NCI-H460 (cell line): ENCODE results near the gene PCDHGB6. TPM values are rescaled to one million over a fixed set of nuclear protein-coding genes. Genes with fewer than 3 reads are reported as not detected.
A peak's percentile ranks its signal among the peaks of the same experiment; 100 is the strongest.
"Not testable (repeated sequence)": the region's sequence is repeated elsewhere in the genome, so short reads cannot be mapped to it uniquely, and the experiment has no call there.

ENCODE experiments used
- DNase-seq: peaks from one replicate; pipeline ENCODE4 v3.0.0-alpha.2; 2016; ENCODE audit warnings: low read depth; ENCODE audit errors: extremely low read depth
- polyA plus RNA-seq: library from polyadenylated mRNA; depleted of rRNA; stranded (reverse); fragments of >200 nt; gene quantifications from 2 replicates; pipeline ENCODE4 v1.2.3, GENCODE V29; 2014; cell fraction: nucleus; rRNA removed
- total RNA-seq: library from RNA; depleted of rRNA; stranded (reverse); fragments of >200 nt; shearing (Covaris generic); gene quantifications from 2 replicates; pipeline ENCODE4 v1.2.3, GENCODE V29; 2014; rRNA removed

Gene PCDHGB6
- 0.55 and 0.62 TPM in 2 replicates for total RNA-seq
- 1.2 TPM in 2 replicates for polyA plus RNA-seq

GRCh38 chr5:141407790-141408505, at the start of gene PCDHGB6:
Gene PCDHGB6, plus strand, starts transcription at chr5:141408021. Its CDS starts 182 bp downstream, at chr5:141408203.
- not testable (repeated sequence) for DNase-seq

GRCh38 chr5:141359790-141360426, 47.9 kb upstream of the PCDHGB6 start, which contains the start of gene PCDHGB2:
Gene PCDHGB2, plus strand, starts transcription at chr5:141359994. Its CDS starts 142 bp downstream, at chr5:141360136.
- DNase-seq = peak; percentile 56

GRCh38 chr5:141360685-141361084, 47.1 kb upstream of the PCDHGB6 start:
- DNase-seq = no peak

GRCh38 chr5:141362719-141363118, 45.1 kb upstream of the PCDHGB6 start:
- no peak for DNase-seq

- DNase-seq = no peak
These were observed 43.7 kb upstream of the PCDHGB6 start, which contains the start of gene PCDHGA5 for GRCh38 chr5:141363952-141364660. Gene PCDHGA5, plus strand, starts transcription at chr5:141364162. Its CDS starts 169 bp downstream, at chr5:141364331.

- DNase-seq = no peak
These were observed 41.6 kb upstream of the PCDHGB6 start for GRCh38 chr5:141366016-141366896.

- DNase-seq = no peak
These were observed 37.6 kb upstream of the PCDHGB6 start, which contains the start of gene PCDHGB3 for GRCh38 chr5:141369994-141370848. Gene PCDHGB3, plus strand, starts transcription at chr5:141370242. Its CDS starts 153 bp downstream, at chr5:141370395.

GRCh38 chr5:141371572-141372475, 36.0 kb upstream of the PCDHGB6 start:
- DNase-seq = no peak

GRCh38 chr5:141373673-141374317, 34.0 kb upstream of the PCDHGB6 start, which contains the start of gene PCDHGA6:
Gene PCDHGA6, plus strand, starts transcription at chr5:141373891. Its CDS starts 193 bp downstream, at chr5:141374084.
- DNase-seq = no peak

GRCh38 chr5:141374627-141375026, 33.2 kb upstream of the PCDHGB6 start:
- no peak for DNase-seq

- not testable (repeated sequence) for DNase-seq
These were observed 32.2 kb upstream of the PCDHGB6 start for GRCh38 chr5:141375444-141376155.

- DNase-seq = no peak
These were observed 25.1 kb upstream of the PCDHGB6 start, which contains the start of gene PCDHGA7 for GRCh38 chr5:141382469-141383294. Gene PCDHGA7, plus strand, starts transcription at chr5:141382742. Its CDS starts 158 bp downstream, at chr5:141382900.

- no peak for DNase-seq
These were observed 24.5 kb upstream of the PCDHGB6 start for GRCh38 chr5:141383345-141383744.

- DNase-seq = no peak
These were observed 23.2 kb upstream of the PCDHGB6 start for GRCh38 chr5:141384471-141385267.
